ENCODE results near the gene EML4.

The EML4 gene

DNA sequence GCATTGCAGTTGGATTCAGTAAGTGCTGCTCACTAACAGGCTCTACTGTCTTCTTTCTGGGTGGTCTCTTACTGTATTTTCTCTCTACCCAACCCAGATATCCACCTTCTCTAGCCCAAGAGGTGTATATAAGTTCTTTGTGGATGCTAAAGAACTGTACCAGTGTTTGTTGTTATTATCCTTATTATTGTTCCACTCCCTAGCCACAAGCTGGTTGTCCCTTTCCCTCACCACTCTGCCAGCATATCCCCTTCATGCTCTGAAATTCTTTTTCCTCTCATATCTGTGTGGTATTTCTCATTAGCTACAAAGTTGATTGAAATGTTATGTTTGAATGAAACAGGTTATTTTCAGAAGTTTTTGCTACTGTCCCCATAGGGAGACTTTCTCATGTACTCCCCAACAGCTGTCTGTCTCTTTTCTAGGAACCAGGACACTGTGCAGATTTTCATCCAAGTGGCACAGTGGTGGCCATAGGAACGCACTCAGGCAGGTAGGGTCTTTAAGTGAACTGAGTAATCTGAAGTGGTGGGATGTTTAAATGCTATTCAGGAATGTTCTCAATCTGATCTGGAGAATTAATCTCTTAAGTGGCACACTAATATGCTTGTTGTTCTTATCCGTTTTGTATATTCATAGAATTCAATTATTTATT, 135.0 kb downstream of the EML4 start:
- no peaks in the 10 kb centered on the region for H3K9me3 ChIP-seq (ENCODE audit: control insufficient read depth, low read length)
- H3K27ac ChIP-seq, result no peak overlapping the region
- no peak overlapping the region for H2AFZ ChIP-seq
- H3K36me3 ChIP-seq (ENCODE audit: control insufficient read depth, insufficient read depth, low read length), result no peaks in the 10 kb centered on the region
- no peaks in the 10 kb centered on the region for H3K27me3 ChIP-seq (ENCODE audit: control insufficient read depth, insufficient read depth, low read length)
- H3K9ac ChIP-seq, result no peak overlapping the region
- no peaks in the 10 kb centered on the region for H3K79me2 ChIP-seq
- no peak overlapping the region for H3K4me3 ChIP-seq (ENCODE audit: low read depth, low read length)
- H3K4me2 ChIP-seq (ENCODE audit: low read length), result no peak overlapping the region
- H3K4me1 ChIP-seq, result no peaks in the 10 kb centered on the region
- TF ChIP-seq, protein P1, sequence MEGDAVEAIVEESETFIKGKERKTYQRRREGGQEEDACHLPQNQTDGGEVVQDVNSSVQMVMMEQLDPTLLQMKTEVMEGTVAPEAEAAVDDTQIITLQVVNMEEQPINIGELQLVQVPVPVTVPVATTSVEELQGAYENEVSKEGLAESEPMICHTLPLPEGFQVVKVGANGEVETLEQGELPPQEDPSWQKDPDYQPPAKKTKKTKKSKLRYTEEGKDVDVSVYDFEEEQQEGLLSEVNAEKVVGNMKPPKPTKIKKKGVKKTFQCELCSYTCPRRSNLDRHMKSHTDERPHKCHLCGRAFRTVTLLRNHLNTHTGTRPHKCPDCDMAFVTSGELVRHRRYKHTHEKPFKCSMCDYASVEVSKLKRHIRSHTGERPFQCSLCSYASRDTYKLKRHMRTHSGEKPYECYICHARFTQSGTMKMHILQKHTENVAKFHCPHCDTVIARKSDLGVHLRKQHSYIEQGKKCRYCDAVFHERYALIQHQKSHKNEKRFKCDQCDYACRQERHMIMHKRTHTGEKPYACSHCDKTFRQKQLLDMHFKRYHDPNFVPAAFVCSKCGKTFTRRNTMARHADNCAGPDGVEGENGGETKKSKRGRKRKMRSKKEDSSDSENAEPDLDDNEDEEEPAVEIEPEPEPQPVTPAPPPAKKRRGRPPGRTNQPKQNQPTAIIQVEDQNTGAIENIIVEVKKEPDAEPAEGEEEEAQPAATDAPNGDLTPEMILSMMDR (IDR thresholded peaks at IDR 0.05), result no peak

GRCh38 chr2:42307180-42307579, 138.0 kb downstream of the EML4 start:
- H3K36me3 ChIP-seq (ENCODE audit: control insufficient read depth, insufficient read depth, low read length), result no peaks in the 10 kb centered on the region
- TF ChIP-seq, protein P1 (IDR thresholded peaks at IDR 0.05), result no peak

DNA sequence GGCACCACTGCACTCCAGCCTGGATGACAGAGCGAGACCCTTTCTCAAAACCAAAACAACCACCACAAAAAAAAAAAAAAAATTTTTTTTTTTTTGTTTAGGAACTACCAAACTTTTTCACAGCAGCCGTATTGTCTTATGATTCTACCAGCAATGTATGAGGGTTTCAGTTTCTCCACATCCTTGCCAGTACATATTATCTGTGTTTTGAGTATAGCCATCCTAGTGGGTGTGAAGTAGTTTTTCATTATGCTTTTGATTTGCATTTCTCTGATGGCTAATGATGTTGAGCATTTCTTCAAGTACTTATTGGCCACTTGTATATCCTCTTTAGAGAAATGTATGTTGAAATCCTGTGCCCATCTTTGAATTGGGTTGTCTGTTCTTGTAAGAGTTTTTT, 140.2 kb downstream of the EML4 start:
- H3K9ac ChIP-seq, result no peak overlapping the region
- H3K27ac ChIP-seq, result no peak overlapping the region
- no peaks in the 10 kb centered on the region for H3K36me3 ChIP-seq (ENCODE audit: control insufficient read depth, insufficient read depth, low read length)
- H3K4me1 ChIP-seq, result no peaks in the 10 kb centered on the region
- no peaks in the 10 kb centered on the region for H3K79me2 ChIP-seq
- H2AFZ ChIP-seq, result no peak overlapping the region
- no peak overlapping the region for H3K4me2 ChIP-seq (ENCODE audit: low read length)
- TF ChIP-seq, protein P1 (IDR thresholded peaks at IDR 0.05), result no peak
- no peaks in the 10 kb centered on the region for H3K9me3 ChIP-seq (ENCODE audit: control insufficient read depth, low read length)
- H3K27me3 ChIP-seq (ENCODE audit: control insufficient read depth, insufficient read depth, low read length), result no peaks in the 10 kb centered on the region
- no peak overlapping the region for H3K4me3 ChIP-seq (ENCODE audit: low read depth, low read length)

More at GRCh38 chr2:42307180-42307579, 138.0 kb downstream of the EML4 start:
- Histone ChIP-seq H3K9me3 (ENCODE audit: control insufficient read depth, low read length) (no peaks in the 10 kb centered on the region), H2AFZ (no peak overlapping the region), H3K27ac (no peak overlapping the region), H3K79me2 (no peaks in the 10 kb centered on the region), H3K9ac (no peak overlapping the region), H3K4me3 (ENCODE audit: low read depth, low read length) (no peak overlapping the region), H3K4me2 (ENCODE audit: low read length) (no peak overlapping the region), H3K4me1 (no peaks in the 10 kb centered on the region), H3K27me3 (ENCODE audit: control insufficient read depth, insufficient read depth, low read length) (no peaks in the 10 kb centered on the region)

GRCh38 chr2:42310007-42310515, 140.9 kb downstream of the EML4 start:
- Histone ChIP-seq H3K79me2 (no peaks in the 10 kb centered on the region), H3K27ac (no peak overlapping the region), H3K9ac (no peak overlapping the region), H3K36me3 (ENCODE audit: control insufficient read depth, insufficient read depth, low read length) (no peaks in the 10 kb centered on the region), H2AFZ (no peak overlapping the region), H3K4me3 (ENCODE audit: low read depth, low read length) (no peak overlapping the region), H3K9me3 (ENCODE audit: control insufficient read depth, low read length) (no peaks in the 10 kb centered on the region), H3K4me2 (ENCODE audit: low read length) (no peak overlapping the region), H3K27me3 (ENCODE audit: control insufficient read depth, insufficient read depth, low read length) (no peaks in the 10 kb centered on the region), H3K4me1 (no peaks in the 10 kb centered on the region)
- TF ChIP-seq, protein P1 (IDR thresholded peaks at IDR 0.05), result no peak

GRCh38 chr2:42312106-42312505, 143.0 kb downstream of the EML4 start:
- Histone ChIP-seq H3K27ac (peak overlapping the region; percentile 21), H3K9ac (no peak overlapping the region), H3K4me2 (ENCODE audit: low read length) (no peak overlapping the region), H3K4me1 (no peaks in the 10 kb centered on the region), H3K79me2 (no peaks in the 10 kb centered on the region), H3K9me3 (ENCODE audit: control insufficient read depth, low read length) (no peaks in the 10 kb centered on the region), H2AFZ (no peak overlapping the region), H3K4me3 (ENCODE audit: low read depth, low read length) (no peak overlapping the region), H3K36me3 (ENCODE audit: control insufficient read depth, insufficient read depth, low read length) (no peaks in the 10 kb centered on the region), H3K27me3 (ENCODE audit: control insufficient read depth, insufficient read depth, low read length) (no peaks in the 10 kb centered on the region)
- TF ChIP-seq, protein P1 (IDR thresholded peaks at IDR 0.05), result no peak
